GM19023 (cell line): ENCODE results near the gene APPBP2.
A peak's percentile ranks its signal among the peaks of the same experiment; 100 is the strongest.
"Not testable (repeated sequence)": the region's sequence is repeated elsewhere in the genome, so short reads cannot be mapped to it uniquely, and the experiment has no call there.

Experiments
- ATAC-seq: cut with Tn5 transposase; IDR thresholded peaks from one replicate; pipeline ENCODE4 v1.9.1; 2021; ENCODE audit warnings: mild to moderate bottlenecking, moderate library complexity; ENCODE audit not compliant: unreplicated experiment

Gene APPBP2

GRCh38 chr17:60525685-60526514 is at the start of gene APPBP2:
Gene APPBP2 (minus strand): TSS chr17:60526242. CDS start chr17:60525931, 311 bp downstream.
- peak; percentile 89 for ATAC-seq

GRCh38 chr17:60573236-60574051 is 47.4 kb upstream of the APPBP2 start:
- ATAC-seq: no peak

GRCh38 chr17:60565233-60565632 is 39.2 kb upstream of the APPBP2 start:
- ATAC-seq: no peak

GRCh38 chr17:60563743-60564142 is 37.7 kb upstream of the APPBP2 start:
- ATAC-seq: no peak

GRCh38 chr17:60562421-60562820 is 36.4 kb upstream of the APPBP2 start:
- ATAC-seq: no peak

- no peak for ATAC-seq
Observed at GRCh38 chr17:60560860-60561257, 34.8 kb upstream of the APPBP2 start.

- ATAC-seq: no peak
Observed at GRCh38 chr17:60559995-60560859, 34.2 kb upstream of the APPBP2 start.

- ATAC-seq: no peak
Observed at GRCh38 chr17:60559659-60559994, 33.6 kb upstream of the APPBP2 start.

- ATAC-seq: no peak
Observed at GRCh38 chr17:60557805-60558204, 31.8 kb upstream of the APPBP2 start.

- ATAC-seq: no peak
Observed at GRCh38 chr17:60555786-60556185, 29.7 kb upstream of the APPBP2 start.

- ATAC-seq: no peak
Observed at GRCh38 chr17:60554377-60554788, 28.3 kb upstream of the APPBP2 start.

GRCh38 chr17:60552255-60552654 is 26.2 kb upstream of the APPBP2 start:
- not testable (repeated sequence) for ATAC-seq

GRCh38 chr17:60548990-60549389 is 22.9 kb upstream of the APPBP2 start:
- no peak for ATAC-seq

- ATAC-seq: no peak
Observed at GRCh38 chr17:60545465-60546191, 19.6 kb upstream of the APPBP2 start.

GRCh38 chr17:60542071-60542470 is 16.0 kb upstream of the APPBP2 start:
- ATAC-seq: no peak

GRCh38 chr17:60540460-60540859 is 14.4 kb upstream of the APPBP2 start:
- ATAC-seq: no peak

GRCh38 chr17:60539807-60540206 is 13.8 kb upstream of the APPBP2 start:
- ATAC-seq: no peak

GRCh38 chr17:60538726-60539125 is 12.7 kb upstream of the APPBP2 start:
- no peak for ATAC-seq

GRCh38 chr17:60535382-60536279 is 9.6 kb upstream of the APPBP2 start:
- no peak for ATAC-seq
